ENCODE data around the gene MCF2L. TPM values are rescaled to one million over a fixed set of nuclear protein-coding genes. Genes with fewer than 3 reads are reported as not detected.

Gene MCF2L
- polyA plus RNA-seq, 1 donor (not counting 4 experiments of a cell fraction or from before 2014, with no cell fraction given): 0.14 TPM

DNA sequence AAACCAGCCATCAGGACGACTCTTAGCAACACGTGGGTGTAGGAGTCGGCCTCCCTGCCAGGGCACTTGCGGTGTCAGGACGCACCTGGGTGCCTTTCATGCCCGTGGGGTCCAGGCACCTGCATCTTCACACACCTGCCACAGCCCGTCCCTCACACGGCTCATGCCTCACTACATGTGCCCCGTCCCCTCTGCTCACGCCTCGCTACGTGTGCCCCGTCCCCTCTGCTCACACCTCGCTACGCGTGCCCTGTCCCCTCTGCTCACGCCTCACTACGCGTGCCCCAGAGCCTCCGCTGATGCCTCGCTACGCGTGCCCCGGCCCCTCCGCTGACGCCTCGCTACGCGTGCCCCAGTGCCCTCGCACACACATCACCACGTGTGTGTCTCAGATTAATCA lies 78.6 kb downstream of the MCF2L start:
- Histone ChIP-seq H3K4me1 (ENCODE audit: control insufficient read depth, extremely low read depth, insufficient read depth, low read length) (no peaks in the 10 kb centered on the region), H3K27ac (ENCODE audit: control insufficient read depth, insufficient read depth, low read length) (no peak overlapping the region), H3K36me3 (ENCODE audit: control insufficient read depth in 2 of 2, extremely low read depth in 1 of 2, insufficient read depth in 2 of 2, low read length in 2 of 2) (no peaks in the 10 kb centered on the region), H4K20me1 (ENCODE audit: control insufficient read depth, extremely low read depth, insufficient read depth, low read length) (no peaks in the 10 kb centered on the region), H3K79me2 (ENCODE audit: control insufficient read depth, insufficient read depth, low read length) (no peaks in the 10 kb centered on the region), H3K9me3 (ENCODE audit: control insufficient read depth, low read depth, low read length) (no peaks in the 10 kb centered on the region), H3K9me1 (ENCODE audit: control insufficient read depth, extremely low read depth, insufficient read depth, low read length) (no peaks in the 10 kb centered on the region), H2AFZ (ENCODE audit: control insufficient read depth, low read length) (no peak overlapping the region), H3K27me3 (ENCODE audit: control insufficient read depth, extremely low read depth, insufficient read depth, low read length) (no peaks in the 10 kb centered on the region), H3K4me2 (ENCODE audit: control insufficient read depth, extremely low read depth, insufficient read depth, low read depth, low read length) (no peak overlapping the region), H3K4me3 (ENCODE audit: control insufficient read depth in 2 of 3, extremely low read depth in 1 of 3, insufficient read depth in 2 of 3, low read depth in 1 of 3, low read length in 3 of 3) (no peak overlapping the region), H3K9ac (ENCODE audit: control insufficient read depth, extremely low read depth, insufficient read depth, low read length) (no peak overlapping the region)
- TF ChIP-seq, protein P1, sequence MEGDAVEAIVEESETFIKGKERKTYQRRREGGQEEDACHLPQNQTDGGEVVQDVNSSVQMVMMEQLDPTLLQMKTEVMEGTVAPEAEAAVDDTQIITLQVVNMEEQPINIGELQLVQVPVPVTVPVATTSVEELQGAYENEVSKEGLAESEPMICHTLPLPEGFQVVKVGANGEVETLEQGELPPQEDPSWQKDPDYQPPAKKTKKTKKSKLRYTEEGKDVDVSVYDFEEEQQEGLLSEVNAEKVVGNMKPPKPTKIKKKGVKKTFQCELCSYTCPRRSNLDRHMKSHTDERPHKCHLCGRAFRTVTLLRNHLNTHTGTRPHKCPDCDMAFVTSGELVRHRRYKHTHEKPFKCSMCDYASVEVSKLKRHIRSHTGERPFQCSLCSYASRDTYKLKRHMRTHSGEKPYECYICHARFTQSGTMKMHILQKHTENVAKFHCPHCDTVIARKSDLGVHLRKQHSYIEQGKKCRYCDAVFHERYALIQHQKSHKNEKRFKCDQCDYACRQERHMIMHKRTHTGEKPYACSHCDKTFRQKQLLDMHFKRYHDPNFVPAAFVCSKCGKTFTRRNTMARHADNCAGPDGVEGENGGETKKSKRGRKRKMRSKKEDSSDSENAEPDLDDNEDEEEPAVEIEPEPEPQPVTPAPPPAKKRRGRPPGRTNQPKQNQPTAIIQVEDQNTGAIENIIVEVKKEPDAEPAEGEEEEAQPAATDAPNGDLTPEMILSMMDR (optimal IDR thresholded peaks at IDR 0.05 in 1 of 3, IDR thresholded peaks at IDR 0.05 in 1 of 3, conservative IDR thresholded peaks at IDR 0.05 in 1 of 3; ENCODE audit: extremely low read depth in 1 of 3, insufficient read depth in 2 of 3, low read length in 3 of 3): no peak
- no peak for TF ChIP-seq EZH2 (IDR thresholded peaks at IDR 0.05; ENCODE audit: low read length)
- DNase-seq (ENCODE audit: low read depth, low spot score): no peak
- FAIRE-seq: no peak
- dilution Hi-C loops (cut with MboI; ENCODE audit: extremely low pct_ligation_motif_present, low sequenced_read_pairs): no loop called here

DNA sequence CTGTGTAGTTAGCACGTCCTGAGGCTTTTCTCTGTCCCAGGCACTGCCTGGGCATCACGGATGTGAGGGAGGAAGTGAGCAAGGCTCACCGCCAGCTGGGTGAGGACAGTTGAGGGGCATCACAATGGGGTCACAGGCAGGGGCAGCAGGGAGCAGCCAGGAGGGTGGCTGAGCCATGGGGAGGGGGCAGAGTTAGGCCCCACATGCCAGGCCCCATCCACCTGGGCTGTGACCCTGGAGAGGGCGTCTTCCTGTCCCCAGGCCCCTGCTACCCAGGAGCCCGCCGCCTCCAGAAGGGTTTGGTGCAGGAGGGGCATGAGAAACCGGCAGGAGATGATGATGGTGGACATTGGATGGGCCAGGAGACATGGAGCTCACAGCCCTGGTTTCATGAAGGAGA lies 79.8 kb downstream of the MCF2L start:
- dilution Hi-C loops (cut with MboI; ENCODE audit: extremely low pct_ligation_motif_present, low sequenced_read_pairs): no loop called here
- no peak for FAIRE-seq
- no peaks in the 10 kb centered on the region for H3K9me3 ChIP-seq (ENCODE audit: control insufficient read depth, low read depth, low read length)

More for the DNA sequence above, 79.8 kb downstream of the MCF2L start:
- H2AFZ ChIP-seq (ENCODE audit: control insufficient read depth, low read length): no peak overlapping the region
- no peaks in the 10 kb centered on the region for H3K36me3 ChIP-seq (ENCODE audit: control insufficient read depth in 2 of 2, extremely low read depth in 1 of 2, insufficient read depth in 2 of 2, low read length in 2 of 2)
- no peaks in the 10 kb centered on the region for H3K4me1 ChIP-seq (ENCODE audit: control insufficient read depth, extremely low read depth, insufficient read depth, low read length)
- H3K79me2 ChIP-seq (ENCODE audit: control insufficient read depth, insufficient read depth, low read length): no peaks in the 10 kb centered on the region
- no peak overlapping the region for H3K27ac ChIP-seq (ENCODE audit: control insufficient read depth, insufficient read depth, low read length)
- no peaks in the 10 kb centered on the region for H4K20me1 ChIP-seq (ENCODE audit: control insufficient read depth, extremely low read depth, insufficient read depth, low read length)
- TF ChIP-seq, protein P1 (optimal IDR thresholded peaks at IDR 0.05 in 1 of 3, IDR thresholded peaks at IDR 0.05 in 1 of 3, conservative IDR thresholded peaks at IDR 0.05 in 1 of 3; ENCODE audit: extremely low read depth in 1 of 3, insufficient read depth in 2 of 3, low read length in 3 of 3): no peak
- no peak for TF ChIP-seq EZH2 (IDR thresholded peaks at IDR 0.05; ENCODE audit: low read length)
- no peaks in the 10 kb centered on the region for H3K27me3 ChIP-seq (ENCODE audit: control insufficient read depth, extremely low read depth, insufficient read depth, low read length)
- no peaks in the 10 kb centered on the region for H3K9me1 ChIP-seq (ENCODE audit: control insufficient read depth, extremely low read depth, insufficient read depth, low read length)
- no peak for DNase-seq (ENCODE audit: low read depth, low spot score)
- no peak overlapping the region for H3K4me2 ChIP-seq (ENCODE audit: control insufficient read depth, extremely low read depth, insufficient read depth, low read depth, low read length)
- no peak overlapping the region for H3K9ac ChIP-seq (ENCODE audit: control insufficient read depth, extremely low read depth, insufficient read depth, low read length)
- H3K4me3 ChIP-seq (ENCODE audit: control insufficient read depth in 2 of 3, extremely low read depth in 1 of 3, insufficient read depth in 2 of 3, low read depth in 1 of 3, low read length in 3 of 3): no peak overlapping the region

All from keratinocyte (primary cell).